CD14-positive monocyte (primary cell): Measurements from ENCODE around the gene HOXD4. TPM values are rescaled to one million over a fixed set of nuclear protein-coding genes. Genes with fewer than 3 reads are reported as not detected.

Experiments
- DNase-seq, 3 donors: peaks; one replicate each; pipeline ENCODE4 v3.0.0-alpha.2; 2011 to 2022
- H2AFZ ChIP-seq: 2 replicates; pipeline ENCODE4 v1.6.0; 2012; ENCODE audit warnings: mild to moderate bottlenecking, low read depth, low read length, inconsistent platforms; ENCODE audit not compliant: insufficient read depth, poor library complexity, severe bottlenecking
- H3K27ac ChIP-seq, 2 donors: 1 replicate in 1 of 2; 2 replicates in 1 of 2; pipeline ENCODE4 v1.5.1; 2012 to 2013; ENCODE audit warnings: low read length in 2 of 2, control low read depth in 1 of 2, inconsistent platforms in 1 of 2, low read depth in 1 of 2, mild to moderate bottlenecking in 1 of 2
- H3K27me3 ChIP-seq, 2 donors: one replicate each; pipeline versions ENCODE4 v1.6.0 to v1.6.1; 2011 to 2013; ENCODE audit warnings: low read length in 2 of 2; ENCODE audit not compliant: control insufficient read depth in 2 of 2, insufficient read depth in 2 of 2
- H3K36me3 ChIP-seq, 2 donors: replicated peaks in 1 of 2; 1 replicate in 1 of 2; 2 replicates in 1 of 2; pipeline versions ENCODE4 v1.5.1 to v1.6.1; 2012 to 2013; ENCODE audit warnings: low read length in 2 of 2, control low read depth in 1 of 2, inconsistent platforms in 1 of 2, mild to moderate bottlenecking in 1 of 2; ENCODE audit not compliant: insufficient read depth in 2 of 2, control insufficient read depth in 1 of 2
- H3K4me1 ChIP-seq, 2 donors: 1 replicate in 1 of 2; 2 replicates in 1 of 2; pipeline versions ENCODE4 v1.5.1 to v1.6.1; 2012 to 2013; ENCODE audit warnings: low read length in 2 of 2, control low read depth in 1 of 2, inconsistent platforms in 1 of 2, mild to moderate bottlenecking in 1 of 2, moderate library complexity in 1 of 2; ENCODE audit not compliant: insufficient read depth in 2 of 2, control insufficient read depth in 1 of 2
- H3K4me2 ChIP-seq: replicated peaks from 2 replicates; pipeline ENCODE3; 2012; ENCODE audit warnings: low read length, moderate library complexity, mild to moderate bottlenecking; ENCODE audit not compliant: poor library complexity, severe bottlenecking; ENCODE audit errors: extremely low read depth
- H3K4me3 ChIP-seq, 3 experiments: fragments of 200-600 bp in 1 of 3; sonication (generic) in 1 of 3; replicated peaks in 1 of 3; 1 replicate in 2 of 3; 2 replicates in 1 of 3; pipeline ENCODE4 v1.5.1; 2011 to 2013; ENCODE audit warnings: low read length in 3 of 3, mild to moderate bottlenecking in 3 of 3, control low read depth in 2 of 3, low read depth in 2 of 3, inconsistent platforms in 1 of 3, moderate library complexity in 1 of 3
- H3K79me2 ChIP-seq: 2 replicates; pipeline ENCODE4 v1.6.0; 2012; ENCODE audit warnings: mild to moderate bottlenecking, control low read depth, inconsistent platforms, low read length, moderate library complexity; ENCODE audit not compliant: insufficient read depth
- H3K9ac ChIP-seq: 2 replicates; pipeline ENCODE4 v1.6.0; 2017; ENCODE audit warnings: low read length, mild to moderate bottlenecking; ENCODE audit not compliant: insufficient read depth, poor library complexity, severe bottlenecking
- H3K9me3 ChIP-seq, 2 donors: replicated peaks in 1 of 2; 1 replicate in 1 of 2; 2 replicates in 1 of 2; pipeline versions ENCODE4 v1.5.1 to v1.6.1; 2012 to 2013; ENCODE audit warnings: low read length in 2 of 2, control low read depth in 1 of 2; ENCODE audit not compliant: control insufficient read depth in 1 of 2, insufficient read depth in 1 of 2
- H4K20me1 ChIP-seq: 2 replicates; pipeline ENCODE4 v1.6.0; 2012; ENCODE audit warnings: mild to moderate bottlenecking, low read length, control low read depth, moderate library complexity; ENCODE audit not compliant: insufficient read depth
- H3K27ac Mint-ChIP-seq, 7 donors: one replicate each; pipeline ENCODE4 v1.8.0; 2020; ENCODE audit warnings: mild to moderate bottlenecking in 7 of 7, mixed read lengths in 7 of 7, moderate library complexity in 6 of 7, inconsistent platforms in 2 of 7
- H3K27me3 Mint-ChIP-seq, 3 donors: one replicate each; pipeline ENCODE4 v1.8.0; 2021 to 2022; ENCODE audit warnings: low read depth in 3 of 3, mild to moderate bottlenecking in 3 of 3, mixed read lengths in 3 of 3, moderate library complexity in 3 of 3, inconsistent platforms in 1 of 3
- H3K36me3 Mint-ChIP-seq, 2 donors: one replicate each; pipeline ENCODE4 v1.8.0; 2020; ENCODE audit warnings: mixed read lengths in 2 of 2, inconsistent platforms in 1 of 2, mild to moderate bottlenecking in 1 of 2
- H3K4me1 Mint-ChIP-seq: one replicate; pipeline ENCODE4 v1.8.0; 2020; ENCODE audit warnings: mild to moderate bottlenecking, mixed read lengths
- H3K4me3 Mint-ChIP-seq, 2 donors: one replicate each; pipeline ENCODE4 v1.8.0; 2020; ENCODE audit warnings: mild to moderate bottlenecking in 2 of 2, mixed read lengths in 2 of 2, moderate library complexity in 1 of 2
- H3K9me3 Mint-ChIP-seq, 7 donors: one replicate each; pipeline ENCODE4 v1.8.0; 2020 to 2022; ENCODE audit warnings: mixed read lengths in 7 of 7, mild to moderate bottlenecking in 6 of 7, moderate library complexity in 6 of 7, inconsistent platforms in 2 of 7
- CTCF ChIP-seq: fragments of 200-600 bp; IDR thresholded peaks from one replicate; pipeline ENCODE4 v1.8.0; 2022; ENCODE audit warnings: antibody characterized with exemption, mild to moderate bottlenecking
- WGBS: methylation state at CpG from one replicate; pipeline ENCODE4 v1.1.5; 2013; ENCODE audit warnings: missing lambda C conversion rate; ENCODE audit not compliant: insufficient coverage; 5-methylcytosine and 5-hydroxymethylcytosine counted together
- intact Hi-C, 2 donors: fragments of 100-400 bp; cut with micrococcal nuclease; formaldehyde crosslinking; loops; one replicate each; pipeline versions ENCODE4 v1.15.0 to v1.15.1; 2023
- polyA plus RNA-seq, 3 donors: library from polyadenylated mRNA; depleted of rRNA in 1 of 3; unstranded in 2 of 3; stranded (reverse) in 1 of 3; fragments of 300-500 nt in 2 of 3; fragments of >200 nt in 1 of 3; fragmentation: Illumina TruSeq in 2 of 3; gene quantifications; 1 replicate in 2 of 3; 2 replicates in 1 of 3; pipeline ENCODE4 v1.2.3, GENCODE V29; 2012 to 2021

HOXD4 gene
- polyA plus RNA-seq, 3 donors = not detected

GRCh38 chr2:176188774-176189680, 37.7 kb downstream of the HOXD4 start:
- H3K4me1 Mint-ChIP-seq = peaks cover 20% of the 10 kb centered on the region
- H3K27ac ChIP-seq = no peak overlapping the region
- no peaks in the 10 kb centered on the region for H4K20me1 ChIP-seq
- 3% methylated on average over 87 of the region's 98 CpGs for WGBS
- H3K9me3 Mint-ChIP-seq = peaks cover 0 to 28% (median 18%) of the 10 kb centered on the region in 7 donors
- H3K36me3 Mint-ChIP-seq = peaks cover 6% of the 10 kb centered on the region in 2 donors
- peaks cover 8 to 23% of the 10 kb centered on the region in 2 donors for H3K4me1 ChIP-seq
- intact Hi-C loops = no loop called here
- H3K4me3 ChIP-seq = peak overlapping the region in 1 of 3 experiments; percentile 62
- H3K9ac ChIP-seq = no peak overlapping the region
- no peak overlapping the region for H3K27ac Mint-ChIP-seq
- TF ChIP-seq CTCF = no peak
- peaks cover 4 to 37% of the 10 kb centered on the region in 2 donors for H3K9me3 ChIP-seq
- no peak for DNase-seq
- no peaks in the 10 kb centered on the region for H3K36me3 ChIP-seq
- H3K79me2 ChIP-seq = no peaks in the 10 kb centered on the region
- H3K27me3 Mint-ChIP-seq = peaks cover 88 to 96% (median 90%) of the 10 kb centered on the region in 3 donors
- peak overlapping the region; percentile 41 for H2AFZ ChIP-seq
- H3K4me3 Mint-ChIP-seq = peak overlapping the region; percentile 37 to 80
- peaks cover 81 to 97% of the 10 kb centered on the region in 2 donors for H3K27me3 ChIP-seq
- H3K4me2 ChIP-seq = peak overlapping the region; percentile 63

- Histone ChIP-seq H3K27me3 (peaks cover 87 to 94% of the 10 kb centered on the region in 2 donors), H3K4me3 (no peak overlapping the region), H3K4me1 (peaks cover 8 to 23% of the 10 kb centered on the region in 2 donors), H2AFZ (no peak overlapping the region), H4K20me1 (no peaks in the 10 kb centered on the region), H3K27ac (no peak overlapping the region), H3K9me3 (peaks cover 4 to 37% of the 10 kb centered on the region in 2 donors), H3K9ac (no peak overlapping the region), H3K79me2 (no peaks in the 10 kb centered on the region), H3K4me2 (no peak overlapping the region), H3K36me3 (no peaks in the 10 kb centered on the region)
- intact Hi-C loops = no loop called here
- Mint-ChIP-seq H3K9me3 (peaks cover 0 to 33% (median 18%) of the 10 kb centered on the region in 7 donors), H3K4me1 (peaks cover 20% of the 10 kb centered on the region), H3K27ac (no peak overlapping the region), H3K36me3 (peaks cover 6% of the 10 kb centered on the region in 2 donors), H3K27me3 (peaks cover 86 to 94% (median 88%) of the 10 kb centered on the region in 3 donors), H3K4me3 (peak overlapping the region in 1 of 2 donors; percentile 80)
- WGBS = 6% methylated on average over 25 of the region's 28 CpGs
- DNase-seq = no peak
- TF ChIP-seq CTCF = no peak
Measured at GRCh38 chr2:176189681-176190641, 38.6 kb downstream of the HOXD4 start.
